Measurements from ENCODE around the gene AK4. TPM values are rescaled to one million over a fixed set of nuclear protein-coding genes. Genes with fewer than 3 reads are reported as not detected.
"Not testable (repeated sequence)": the region's sequence is repeated elsewhere in the genome, so short reads cannot be mapped to it uniquely, and the experiment has no call there.

The AK4 gene
- total RNA-seq, 1 donor from 2014 or later: 4.6 TPM

GRCh38 chr1:65232461-65232990 is 84.5 kb downstream of the AK4 start:
- no peak for ATAC-seq
- intact Hi-C loops (cut with DNase I): loop anchor here (10.0 kb wide), 1 partner anchor 452 kb away; no protein-coding TSS in a partner anchor
- no peak for TF ChIP-seq CTCF (IDR thresholded peaks at IDR 0.05)
- Histone ChIP-seq H3K36me3 (no peaks in the 10 kb centered on the region), H3K9me3 (no peaks in the 10 kb centered on the region), H3K4me1 (no peaks in the 10 kb centered on the region), H3K27ac (no peak overlapping the region), H3K4me3 (no peak overlapping the region), H3K27me3 (no peaks in the 10 kb centered on the region)
- DNase-seq: no peak

GRCh38 chr1:65233782-65234181 is 85.8 kb downstream of the AK4 start:
- ATAC-seq: no peak
- intact Hi-C loops (cut with DNase I): loop anchor here (10.0 kb wide), 1 partner anchor 451 kb away; no protein-coding TSS in a partner anchor
- Histone ChIP-seq H3K4me3 (no peak overlapping the region), H3K36me3 (no peaks in the 10 kb centered on the region), H3K27ac (no peak overlapping the region), H3K4me1 (no peaks in the 10 kb centered on the region), H3K27me3 (no peaks in the 10 kb centered on the region), H3K9me3 (no peaks in the 10 kb centered on the region)
- TF ChIP-seq CTCF (IDR thresholded peaks at IDR 0.05): no peak
- DNase-seq: no peak

- H3K4me1 ChIP-seq: no peaks in the 10 kb centered on the region
- no peak for DNase-seq
- no peaks in the 10 kb centered on the region for H3K27me3 ChIP-seq
- peak; percentile 73 for TF ChIP-seq CTCF (IDR thresholded peaks at IDR 0.05)
- H3K36me3 ChIP-seq: no peaks in the 10 kb centered on the region
- no peak overlapping the region for H3K4me3 ChIP-seq
- ATAC-seq: peak; percentile 54
- no peaks in the 10 kb centered on the region for H3K9me3 ChIP-seq
- intact Hi-C loops (cut with DNase I): loop anchor here (10.0 kb wide), 1 partner anchor 449 kb away; no protein-coding TSS in a partner anchor
- no peak overlapping the region for H3K27ac ChIP-seq
These were observed 88.1 kb downstream of the AK4 start for GRCh38 chr1:65235867-65236805.

- not testable (repeated sequence) for H3K27ac ChIP-seq, H3K4me1 ChIP-seq, H3K9me3 ChIP-seq, ATAC-seq, H3K4me3 ChIP-seq, H3K27me3 ChIP-seq, H3K36me3 ChIP-seq, DNase-seq
- intact Hi-C loops (cut with DNase I): loop anchor here (10.0 kb wide), 1 partner anchor 448 kb away; no protein-coding TSS in a partner anchor
These were observed 89.1 kb downstream of the AK4 start for GRCh38 chr1:65237088-65237487.

- Histone ChIP-seq H3K27me3 (no peaks in the 10 kb centered on the region), H3K4me3 (no peak overlapping the region), H3K27ac (no peak overlapping the region), H3K9me3 (no peaks in the 10 kb centered on the region), H3K4me1 (no peaks in the 10 kb centered on the region), H3K36me3 (no peaks in the 10 kb centered on the region)
- intact Hi-C loops (cut with DNase I): loop anchor here (10.0 kb wide), 1 partner anchor 447 kb away; no protein-coding TSS in a partner anchor
- ATAC-seq (no peak), DNase-seq (no peak)
- TF ChIP-seq CTCF (IDR thresholded peaks at IDR 0.05): no peak
These were observed 89.5 kb downstream of the AK4 start for GRCh38 chr1:65237503-65237902.

GRCh38 chr1:65238010-65238409 is 90.0 kb downstream of the AK4 start:
- Histone ChIP-seq H3K27ac (no peak overlapping the region), H3K27me3 (no peaks in the 10 kb centered on the region), H3K36me3 (no peaks in the 10 kb centered on the region), H3K9me3 (no peaks in the 10 kb centered on the region), H3K4me1 (no peaks in the 10 kb centered on the region), H3K4me3 (no peak overlapping the region)
- DNase-seq (no peak), ATAC-seq (no peak)
- no peak for TF ChIP-seq CTCF (IDR thresholded peaks at IDR 0.05)
- intact Hi-C loops (cut with DNase I): loop anchor here (10.0 kb wide), 1 partner anchor 447 kb away; no protein-coding TSS in a partner anchor

All from upper lobe of right lung (tissue), 1 donor.